Prostate gland (tissue), 2 donors: ENCODE measurements around the gene PELI3.

Experiments used
- POLR2A ChIP-seq: fragments of 450-650 bp; IDR thresholded peaks from one replicate; pipeline ENCODE4 v1.6.1; 2016; ENCODE audit warnings: antibody characterized with exemption, mild to moderate bottlenecking
- TF ChIP-seq, protein P1 (sequence below), 4 experiments: fragments of 200-600 bp in 2 of 4; fragments of 450-650 bp in 2 of 4; sonication (generic) in 2 of 4; IDR thresholded peaks; 1 replicate in 3 of 4; 2 replicates in 1 of 4; pipeline ENCODE4 v1.5.1; 2016 to 2019; ENCODE audit warnings: antibody characterized with exemption in 4 of 4, mild to moderate bottlenecking in 2 of 4, moderate library complexity in 2 of 4

DNA sequence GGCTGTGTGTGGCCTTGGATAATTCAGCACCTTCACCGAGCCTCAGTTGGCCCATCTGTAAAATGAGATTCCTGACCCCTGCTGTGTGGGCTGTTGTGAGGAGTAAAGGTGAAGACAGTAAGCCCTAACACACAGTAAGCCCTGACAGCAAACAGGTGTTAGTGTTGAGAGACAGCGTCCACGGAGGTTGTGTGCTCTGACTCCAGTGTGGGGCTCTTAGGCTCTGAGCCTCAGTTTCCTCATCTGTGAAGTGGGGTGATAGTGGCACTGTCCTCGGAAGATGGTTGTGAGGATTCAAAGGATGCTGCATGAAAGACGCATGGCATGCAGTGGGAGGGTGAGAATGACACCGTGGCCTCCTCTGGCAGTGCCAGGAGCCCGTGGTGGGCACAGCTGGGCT is 27.8 kb downstream of the PELI3 start:
- TF ChIP-seq, protein P1, sequence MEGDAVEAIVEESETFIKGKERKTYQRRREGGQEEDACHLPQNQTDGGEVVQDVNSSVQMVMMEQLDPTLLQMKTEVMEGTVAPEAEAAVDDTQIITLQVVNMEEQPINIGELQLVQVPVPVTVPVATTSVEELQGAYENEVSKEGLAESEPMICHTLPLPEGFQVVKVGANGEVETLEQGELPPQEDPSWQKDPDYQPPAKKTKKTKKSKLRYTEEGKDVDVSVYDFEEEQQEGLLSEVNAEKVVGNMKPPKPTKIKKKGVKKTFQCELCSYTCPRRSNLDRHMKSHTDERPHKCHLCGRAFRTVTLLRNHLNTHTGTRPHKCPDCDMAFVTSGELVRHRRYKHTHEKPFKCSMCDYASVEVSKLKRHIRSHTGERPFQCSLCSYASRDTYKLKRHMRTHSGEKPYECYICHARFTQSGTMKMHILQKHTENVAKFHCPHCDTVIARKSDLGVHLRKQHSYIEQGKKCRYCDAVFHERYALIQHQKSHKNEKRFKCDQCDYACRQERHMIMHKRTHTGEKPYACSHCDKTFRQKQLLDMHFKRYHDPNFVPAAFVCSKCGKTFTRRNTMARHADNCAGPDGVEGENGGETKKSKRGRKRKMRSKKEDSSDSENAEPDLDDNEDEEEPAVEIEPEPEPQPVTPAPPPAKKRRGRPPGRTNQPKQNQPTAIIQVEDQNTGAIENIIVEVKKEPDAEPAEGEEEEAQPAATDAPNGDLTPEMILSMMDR (IDR thresholded peaks at IDR 0.05): no peak
- no peak for TF ChIP-seq POLR2A
